H9 (cell line): ENCODE measurements around the gene FXYD6. TPM values are rescaled to one million over a fixed set of nuclear protein-coding genes. Genes with fewer than 3 reads are reported as not detected.

ENCODE experiments used
- DNase-seq: peaks from one replicate; pipeline ENCODE4 v3.0.0-alpha.2; 2017
- H2AFZ ChIP-seq: one replicate; pipeline ENCODE4 v1.6.1; 2013; ENCODE audit warnings: mild to moderate bottlenecking, low read length, control low read depth, moderate library complexity
- H2AK5ac ChIP-seq: 2 replicates; pipeline ENCODE4 v1.6.1; 2013; ENCODE audit warnings: low read length, control low read depth, mixed read lengths; ENCODE audit not compliant: insufficient read length
- H2BK120ac ChIP-seq: one replicate; pipeline ENCODE4 v1.6.1; 2013; ENCODE audit warnings: low read depth, mild to moderate bottlenecking, low read length, control low read depth, inconsistent platforms; ENCODE audit not compliant: poor library complexity, severe bottlenecking
- H2BK12ac ChIP-seq: 2 replicates; pipeline ENCODE4 v1.6.1; 2013; ENCODE audit warnings: low read length, control low read depth, mixed read lengths, low read depth; ENCODE audit not compliant: insufficient read length
- H2BK15ac ChIP-seq: 2 replicates; pipeline ENCODE4 v1.6.1; 2013; ENCODE audit warnings: low read depth, low read length, control low read depth
- H2BK20ac ChIP-seq: one replicate; pipeline ENCODE4 v1.6.1; 2013; ENCODE audit warnings: low read depth, mild to moderate bottlenecking, low read length, control low read depth, inconsistent platforms; ENCODE audit not compliant: poor library complexity, severe bottlenecking
- H2BK5ac ChIP-seq: 2 replicates; pipeline ENCODE4 v1.6.1; 2013; ENCODE audit warnings: low read length, control low read depth, mixed read lengths; ENCODE audit not compliant: insufficient read length
- H3K14ac ChIP-seq: 2 replicates; pipeline ENCODE4 v1.6.1; 2013; ENCODE audit warnings: low read length, control low read depth; ENCODE audit not compliant: insufficient read depth
- H3K18ac ChIP-seq: 2 replicates; pipeline ENCODE4 v1.6.1; 2013; ENCODE audit warnings: low read depth, mild to moderate bottlenecking, mixed read lengths, low read length, control low read depth; ENCODE audit not compliant: insufficient read length
- H3K23ac ChIP-seq: 2 replicates; pipeline ENCODE4 v1.6.1; 2013; ENCODE audit warnings: low read length, control low read depth, mixed read lengths, low read depth; ENCODE audit not compliant: insufficient read length
- H3K23me2 ChIP-seq: 2 replicates; pipeline ENCODE4 v1.6.1; 2013; ENCODE audit warnings: low read depth, mild to moderate bottlenecking, mixed read lengths, low read length, control low read depth; ENCODE audit not compliant: insufficient read length, poor library complexity, severe bottlenecking
- H3K27ac ChIP-seq: 2 replicates; pipeline ENCODE4 v1.5.1; 2013; ENCODE audit warnings: low read length, control low read depth, mixed read lengths, low read depth; ENCODE audit not compliant: insufficient read length
- H3K27me3 ChIP-seq: 2 replicates; pipeline ENCODE4 v1.6.1; 2013; ENCODE audit warnings: low read length, control low read depth, inconsistent platforms; ENCODE audit not compliant: insufficient read depth
- H3K4ac ChIP-seq: 2 replicates; pipeline ENCODE4 v1.6.1; 2013; ENCODE audit warnings: low read depth, mild to moderate bottlenecking, control low read depth, inconsistent platforms, low read length, moderate library complexity
- H3K4me1 ChIP-seq: 2 replicates; pipeline ENCODE4 v1.6.1; 2013; ENCODE audit warnings: low read length, control low read depth, inconsistent platforms; ENCODE audit not compliant: insufficient read depth
- H3K4me2 ChIP-seq: 2 replicates; pipeline ENCODE4 v1.6.1; 2013; ENCODE audit warnings: low read length, control low read depth, mixed read lengths; ENCODE audit not compliant: insufficient read length, insufficient read depth
- H3K56ac ChIP-seq: 2 replicates; pipeline ENCODE4 v1.6.1; 2013; ENCODE audit warnings: low read depth, mild to moderate bottlenecking, mixed read lengths, low read length, control low read depth; ENCODE audit not compliant: insufficient read length
- H3K79me1 ChIP-seq: 2 replicates; pipeline ENCODE4 v1.6.1; 2013; ENCODE audit warnings: low read depth, mild to moderate bottlenecking, moderate library complexity, low read length, control low read depth, inconsistent platforms; ENCODE audit not compliant: insufficient read depth, poor library complexity, severe bottlenecking
- H3K79me2 ChIP-seq: 2 replicates; pipeline ENCODE4 v1.6.1; 2013; ENCODE audit warnings: low read length, control low read depth, inconsistent platforms; ENCODE audit not compliant: insufficient read depth
- H3K9ac ChIP-seq: 2 replicates; pipeline ENCODE4 v1.6.1; 2013; ENCODE audit warnings: low read length, control low read depth, mixed read lengths; ENCODE audit not compliant: insufficient read length; ENCODE audit errors: extremely low read depth
- H3K9me3 ChIP-seq: one replicate; pipeline ENCODE4 v1.6.1; 2013; ENCODE audit warnings: low read depth, low read length, inconsistent platforms; ENCODE audit not compliant: control insufficient read depth
- H3T11ph ChIP-seq: one replicate; pipeline ENCODE4 v1.6.1; 2013; ENCODE audit warnings: mild to moderate bottlenecking, low read length, control low read depth, inconsistent platforms
- H4K20me1 ChIP-seq: one replicate; pipeline ENCODE4 v1.6.1; 2013; ENCODE audit not compliant: control insufficient read depth, insufficient read length, insufficient read depth
- H4K5ac ChIP-seq: 2 replicates; pipeline ENCODE4 v1.6.1; 2013; ENCODE audit warnings: low read depth, mild to moderate bottlenecking, mixed read lengths, low read length, control low read depth; ENCODE audit not compliant: insufficient read length
- H4K8ac ChIP-seq: replicated peaks from 2 replicates; pipeline ENCODE4 v1.6.1; 2013; ENCODE audit warnings: low read length, control low read depth, mixed read lengths, low read depth; ENCODE audit not compliant: insufficient read length
- H4K91ac ChIP-seq: 2 replicates; pipeline ENCODE4 v1.6.1; 2013; ENCODE audit warnings: low read depth, mild to moderate bottlenecking, moderate library complexity, mixed read lengths, low read length, control low read depth; ENCODE audit not compliant: insufficient read length
- H3K27ac Mint-ChIP-seq, 3 experiments: 2 replicates in 2 of 3; 3 replicates in 1 of 3; pipeline ENCODE4 v1.8.0; 2020 to 2021; ENCODE audit warnings: mixed read lengths in 3 of 3, mild to moderate bottlenecking in 1 of 3, moderate library complexity in 1 of 3
- H3K27me3 Mint-ChIP-seq: 2 replicates; pipeline ENCODE4 v1.8.0; 2021; ENCODE audit warnings: low read depth, mild to moderate bottlenecking, moderate library complexity, mixed read lengths
- H3K36me3 Mint-ChIP-seq, 3 experiments: 2 replicates in 2 of 3; 3 replicates in 1 of 3; pipeline ENCODE4 v1.8.0; 2020 to 2021; ENCODE audit warnings: low read depth in 3 of 3, mixed read lengths in 3 of 3; ENCODE audit not compliant: insufficient read depth in 1 of 3
- H3K4me1 Mint-ChIP-seq, 2 experiments: 2 replicates each; pipeline ENCODE4 v1.8.0; 2020; ENCODE audit warnings: mixed read lengths in 2 of 2
- H3K4me3 Mint-ChIP-seq, 2 experiments: 2 replicates in 1 of 2; 3 replicates in 1 of 2; pipeline ENCODE4 v1.8.0; 2020 to 2021; ENCODE audit warnings: mild to moderate bottlenecking in 2 of 2, mixed read lengths in 2 of 2, moderate library complexity in 1 of 2
- H3K9me3 Mint-ChIP-seq, 2 experiments: 2 replicates in 1 of 2; 3 replicates in 1 of 2; pipeline ENCODE4 v1.8.0; 2020; ENCODE audit warnings: mild to moderate bottlenecking in 2 of 2, mixed read lengths in 2 of 2, moderate library complexity in 1 of 2
- CTCF ChIP-seq: fragments of 200-600 bp; sonication (generic); conservative IDR thresholded peaks from 3 replicates; pipeline ENCODE4 v1.8.0; 2021; ENCODE audit warnings: antibody characterized with exemption, mild to moderate bottlenecking
- WGBS: extraction: QIAGEN DNeasy Blood & Tissue Kit; methylation state at CpG from one replicate; pipeline ENCODE4 v1.1.7; 2013; ENCODE audit warnings: missing lambda C conversion rate, low lambda C conversion rate, mixed read lengths; ENCODE audit not compliant: insufficient read length; ENCODE audit errors: extremely low coverage; 5-methylcytosine and 5-hydroxymethylcytosine counted together
- total RNA-seq: library from RNA; stranded (reverse); gene quantifications from 2 replicates; pipeline ENCODE4 v1.2.1, GENCODE V29; 2021

The FXYD6 gene
- total RNA-seq, 1 experiment from 2014 or later = 18.3 TPM

- H3K4me1 Mint-ChIP-seq = peaks cover 14 to 15% of the 10 kb centered on the region in 2 experiments
- Histone ChIP-seq H4K20me1 (peaks cover 2% of the 10 kb centered on the region), H3K4me1 (no peaks in the 10 kb centered on the region), H3T11ph (no peak overlapping the region), H2BK15ac (no peak overlapping the region), H3K79me1 (no peaks in the 10 kb centered on the region), H2BK12ac (no peak overlapping the region), H3K18ac (no peak overlapping the region), H3K27ac (no peak overlapping the region), H4K5ac (no peak overlapping the region), H4K91ac (no peak overlapping the region), H3K4ac (no peak overlapping the region), H2BK20ac (no peak overlapping the region), H2BK120ac (no peak overlapping the region), H3K56ac (no peak overlapping the region), H3K14ac (no peak overlapping the region), H3K9ac (no peak overlapping the region), H3K79me2 (no peaks in the 10 kb centered on the region), H3K23me2 (no peaks in the 10 kb centered on the region), H3K23ac (no peak overlapping the region), H2BK5ac (no peak overlapping the region), H3K9me3 (no peaks in the 10 kb centered on the region), H3K4me2 (no peak overlapping the region), H2AFZ (no peak overlapping the region), H2AK5ac (no peak overlapping the region), H3K27me3 (no peaks in the 10 kb centered on the region), H4K8ac (no peak overlapping the region)
- WGBS = no CpG with 5 or more reads among the region's 10 CpGs
- no peak overlapping the region for H3K4me3 Mint-ChIP-seq
- DNase-seq = peak; percentile 17
- H3K9me3 Mint-ChIP-seq = no peaks in the 10 kb centered on the region
- TF ChIP-seq CTCF = no peak
- H3K36me3 Mint-ChIP-seq = peaks cover 0 to 10% (median 0%) of the 10 kb centered on the region in 3 experiments; a peak in 2 of 7 replicates
- H3K27ac Mint-ChIP-seq = peak overlapping the region in 1 of 3 experiments; percentile 29; a peak in 1 of 7 replicates
- peaks cover 3% of the 10 kb centered on the region; the same call in 1 of the 2 replicates for H3K27me3 Mint-ChIP-seq
Observed at GRCh38 chr11:117839936-117840813, 36.3 kb downstream of the FXYD6 start.
